Measurements from ENCODE around the gene UBE2E1.

DNA sequence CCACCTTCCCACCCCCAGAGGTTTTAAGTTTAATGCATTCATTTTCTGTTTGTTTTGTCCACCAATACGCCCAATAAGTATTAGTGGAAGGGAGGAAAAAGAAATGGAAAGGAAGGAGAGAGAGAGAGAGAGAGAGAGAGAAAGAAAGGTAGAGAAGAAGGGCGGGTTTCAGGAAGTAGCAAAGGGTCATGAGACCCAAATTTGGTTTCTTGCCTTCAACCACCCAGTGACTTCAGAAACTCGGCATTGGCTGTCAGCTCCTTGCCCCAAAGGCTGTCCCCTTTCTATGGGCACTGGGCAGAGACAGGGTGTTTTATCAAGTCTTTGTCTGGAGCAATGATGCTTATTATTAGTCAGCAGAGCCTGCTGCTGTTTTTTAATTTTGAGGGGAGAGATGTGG is 125.8 kb downstream of the UBE2E1 start:
- TF ChIP-seq CTCF (IDR thresholded peaks at IDR 0.05) (no peak), POLR2A (IDR thresholded peaks at IDR 0.05) (no peak)
